Measurements from ENCODE around the gene SHB.
A peak's percentile ranks its signal among the peaks of the same experiment; 100 is the strongest.

Gene SHB

DNA sequence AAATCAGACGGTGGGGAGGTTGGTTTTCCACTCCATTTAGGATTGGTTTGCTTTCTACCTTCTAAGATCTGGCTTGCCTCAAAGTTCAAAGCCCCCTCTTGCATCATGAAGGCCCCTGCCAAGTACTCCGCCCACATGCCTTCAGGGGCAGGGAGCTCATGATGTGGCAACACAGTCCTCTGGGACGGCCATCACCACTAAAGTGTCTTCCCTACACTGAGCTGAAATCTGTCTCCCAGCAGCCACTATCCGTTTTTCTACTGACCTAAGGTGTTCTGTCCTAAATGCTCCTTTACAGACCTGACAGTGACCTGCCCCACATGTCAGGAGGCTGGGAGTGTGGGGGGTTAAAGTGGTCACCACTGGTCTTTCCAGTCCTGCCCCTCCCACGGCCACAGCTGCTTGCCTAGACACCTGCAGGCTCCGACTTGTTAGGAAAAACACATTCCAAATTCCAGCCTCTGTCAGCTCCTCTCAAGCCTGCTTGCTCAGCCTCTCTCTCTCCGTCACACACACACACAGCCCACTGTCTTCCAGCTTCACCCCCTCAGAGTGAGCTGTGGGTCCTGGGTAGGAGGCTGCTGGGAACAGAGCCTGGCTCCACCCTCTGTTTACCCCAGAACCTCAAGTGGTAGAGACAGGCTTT is 44.9 kb downstream of the SHB start:
- Histone ChIP-seq H4K8ac (ENCODE audit: low read depth, low read length) (no peak overlapping the region), H3K36me3 (replicated peaks in 1 of 2; ENCODE audit: control insufficient read depth in 2 of 2, insufficient read depth in 2 of 2, low read length in 2 of 2) (no peaks in the 10 kb centered on the region), H3K27ac (replicated peaks; ENCODE audit: low read length) (peak overlapping the region; percentile 40), H3K18ac (ENCODE audit: low read length) (peak overlapping the region; percentile 31), H2AK5ac (ENCODE audit: low read depth, low read length) (no peak overlapping the region), H3K4me3 (ENCODE audit: low read length in 2 of 2) (no peak overlapping the region), H2BK5ac (ENCODE audit: low read length) (no peak overlapping the region), H2AFZ (ENCODE audit: low read length) (no peak overlapping the region), H3K4me2 (ENCODE audit: insufficient read depth, low read length, poor library complexity, severe bottlenecking) (no peak overlapping the region), H3K4ac (ENCODE audit: low read length) (no peak overlapping the region), H3K14ac (ENCODE audit: low read length) (no peak overlapping the region), H4K91ac (ENCODE audit: low read depth, low read length, poor library complexity) (no peak overlapping the region), H2BK120ac (ENCODE audit: low read depth, low read length) (no peak overlapping the region), H3K4me1 (ENCODE audit: control insufficient read depth in 2 of 2, insufficient read depth in 1 of 2, low read depth in 1 of 2, low read length in 2 of 2) (peaks cover 39 to 52% of the 10 kb centered on the region in 2 donors), H3K27me3 (ENCODE audit: control insufficient read depth in 3 of 3, insufficient read depth in 3 of 3, low read depth in 1 of 3, low read length in 3 of 3) (no peaks in the 10 kb centered on the region), H3K9ac (ENCODE audit: low read depth, low read length, poor library complexity) (no peak overlapping the region), H2BK15ac (ENCODE audit: low read length) (no peak overlapping the region), H3K9me3 (replicated peaks in 1 of 2; ENCODE audit: control insufficient read depth in 2 of 2, insufficient read depth in 1 of 2, low read depth in 1 of 2, low read length in 2 of 2) (no peaks in the 10 kb centered on the region), H2BK12ac (ENCODE audit: low read length) (no peak overlapping the region), H3K79me1 (ENCODE audit: low read depth, low read length) (no peaks in the 10 kb centered on the region), H3K23ac (ENCODE audit: low read depth, low read length, poor library complexity) (no peak overlapping the region)
- no CpG with 5 or more reads among the region's 7 CpGs for WGBS, 2 donors (ENCODE audit: extremely low coverage in 2 of 2, insufficient read length in 2 of 2, insufficient replicate concordance in 1 of 2)
- no peak for DNase-seq (ENCODE audit: low spot score)

GRCh38 chr9:38023661-38024035 is 45.4 kb downstream of the SHB start:
- no peak overlapping the region for H2BK120ac ChIP-seq (ENCODE audit: low read depth, low read length)
- no peak overlapping the region for H2AK5ac ChIP-seq (ENCODE audit: low read depth, low read length)
- H3K9ac ChIP-seq (ENCODE audit: low read depth, low read length, poor library complexity), result no peak overlapping the region
- no peak overlapping the region for H2AFZ ChIP-seq (ENCODE audit: low read length)
- no CpG with 5 or more reads among the region's 5 CpGs for WGBS, 2 donors (ENCODE audit: extremely low coverage in 2 of 2, insufficient read length in 2 of 2, insufficient replicate concordance in 1 of 2)
- DNase-seq (ENCODE audit: low spot score), result no peak
- H2BK5ac ChIP-seq (ENCODE audit: low read length), result no peak overlapping the region
- H3K4me1 ChIP-seq (ENCODE audit: control insufficient read depth in 2 of 2, insufficient read depth in 1 of 2, low read depth in 1 of 2, low read length in 2 of 2), result peaks cover 44 to 57% of the 10 kb centered on the region in 2 donors
- H3K79me1 ChIP-seq (ENCODE audit: low read depth, low read length), result no peaks in the 10 kb centered on the region
- no peak overlapping the region for H3K4me2 ChIP-seq (ENCODE audit: insufficient read depth, low read length, poor library complexity, severe bottlenecking)
- H3K4me3 ChIP-seq (ENCODE audit: low read length in 2 of 2), result no peak overlapping the region
- no peaks in the 10 kb centered on the region for H3K36me3 ChIP-seq (replicated peaks in 1 of 2; ENCODE audit: control insufficient read depth in 2 of 2, insufficient read depth in 2 of 2, low read length in 2 of 2)
- no peaks in the 10 kb centered on the region for H3K9me3 ChIP-seq (replicated peaks in 1 of 2; ENCODE audit: control insufficient read depth in 2 of 2, insufficient read depth in 1 of 2, low read depth in 1 of 2, low read length in 2 of 2)
- H4K91ac ChIP-seq (ENCODE audit: low read depth, low read length, poor library complexity), result no peak overlapping the region
- H3K27me3 ChIP-seq (ENCODE audit: control insufficient read depth in 3 of 3, insufficient read depth in 3 of 3, low read depth in 1 of 3, low read length in 3 of 3), result no peaks in the 10 kb centered on the region
- H3K14ac ChIP-seq (ENCODE audit: low read length), result no peak overlapping the region
- H3K4ac ChIP-seq (ENCODE audit: low read length), result no peak overlapping the region
- no peak overlapping the region for H4K8ac ChIP-seq (ENCODE audit: low read depth, low read length)
- peak overlapping the region; percentile 81 for H3K18ac ChIP-seq (ENCODE audit: low read length)
- no peak overlapping the region for H3K27ac ChIP-seq (replicated peaks; ENCODE audit: low read length)
- H3K23ac ChIP-seq (ENCODE audit: low read depth, low read length, poor library complexity), result no peak overlapping the region
- H2BK12ac ChIP-seq (ENCODE audit: low read length), result no peak overlapping the region
- no peak overlapping the region for H2BK15ac ChIP-seq (ENCODE audit: low read length)

DNA sequence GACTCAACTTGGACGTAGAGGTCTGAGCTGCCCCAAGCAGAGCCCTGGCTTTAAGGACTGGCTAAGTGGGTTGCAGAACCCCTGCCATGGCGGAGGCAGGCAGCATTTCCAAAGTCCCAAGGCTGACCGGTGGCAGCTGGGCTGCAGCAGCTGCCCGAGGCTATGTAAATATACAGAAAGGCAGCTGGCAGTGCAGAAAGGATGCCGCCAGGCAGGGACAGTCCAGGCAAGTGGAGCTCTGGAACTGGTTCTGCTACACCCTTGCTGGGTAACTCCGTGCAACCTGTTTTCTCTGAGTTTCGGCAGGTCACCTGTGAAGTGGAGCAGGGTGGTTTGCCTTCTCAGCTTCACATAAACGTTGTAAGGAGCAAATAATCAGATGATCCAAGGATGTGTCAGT is 46.0 kb downstream of the SHB start:
- H3K4me2 ChIP-seq (ENCODE audit: insufficient read depth, low read length, poor library complexity, severe bottlenecking), result no peak overlapping the region
- no peak overlapping the region for H3K27ac ChIP-seq (replicated peaks; ENCODE audit: low read length)
- no peak overlapping the region for H2BK5ac ChIP-seq (ENCODE audit: low read length)
- H2BK15ac ChIP-seq (ENCODE audit: low read length), result peak overlapping the region; percentile 2
- peaks cover 46 to 64% of the 10 kb centered on the region in 2 donors for H3K4me1 ChIP-seq (ENCODE audit: control insufficient read depth in 2 of 2, insufficient read depth in 1 of 2, low read depth in 1 of 2, low read length in 2 of 2)
- no peak overlapping the region for H3K4ac ChIP-seq (ENCODE audit: low read length)
- H3K9me3 ChIP-seq (replicated peaks in 1 of 2; ENCODE audit: control insufficient read depth in 2 of 2, insufficient read depth in 1 of 2, low read depth in 1 of 2, low read length in 2 of 2), result no peaks in the 10 kb centered on the region
- no peak for DNase-seq (ENCODE audit: low spot score)
- no CpG with 5 or more reads among the region's 8 CpGs for WGBS, 2 donors (ENCODE audit: extremely low coverage in 2 of 2, insufficient read length in 2 of 2, insufficient replicate concordance in 1 of 2)
- no peak overlapping the region for H3K4me3 ChIP-seq (ENCODE audit: low read length in 2 of 2)
- no peak overlapping the region for H4K8ac ChIP-seq (ENCODE audit: low read depth, low read length)
- no peak overlapping the region for H3K23ac ChIP-seq (ENCODE audit: low read depth, low read length, poor library complexity)
- H3K36me3 ChIP-seq (replicated peaks in 1 of 2; ENCODE audit: control insufficient read depth in 2 of 2, insufficient read depth in 2 of 2, low read length in 2 of 2), result no peaks in the 10 kb centered on the region
- peak overlapping the region; percentile 68 for H3K18ac ChIP-seq (ENCODE audit: low read length)
- no peak overlapping the region for H3K9ac ChIP-seq (ENCODE audit: low read depth, low read length, poor library complexity)
- no peak overlapping the region for H2AFZ ChIP-seq (ENCODE audit: low read length)
- no peak overlapping the region for H2BK120ac ChIP-seq (ENCODE audit: low read depth, low read length)
- no peak overlapping the region for H3K14ac ChIP-seq (ENCODE audit: low read length)
- H2AK5ac ChIP-seq (ENCODE audit: low read depth, low read length), result peak overlapping the region; percentile 56
- H2BK12ac ChIP-seq (ENCODE audit: low read length), result peak overlapping the region; percentile 36
- no peaks in the 10 kb centered on the region for H3K27me3 ChIP-seq (ENCODE audit: control insufficient read depth in 3 of 3, insufficient read depth in 3 of 3, low read depth in 1 of 3, low read length in 3 of 3)
- no peak overlapping the region for H4K91ac ChIP-seq (ENCODE audit: low read depth, low read length, poor library complexity)
- H3K79me1 ChIP-seq (ENCODE audit: low read depth, low read length), result no peaks in the 10 kb centered on the region

DNA sequence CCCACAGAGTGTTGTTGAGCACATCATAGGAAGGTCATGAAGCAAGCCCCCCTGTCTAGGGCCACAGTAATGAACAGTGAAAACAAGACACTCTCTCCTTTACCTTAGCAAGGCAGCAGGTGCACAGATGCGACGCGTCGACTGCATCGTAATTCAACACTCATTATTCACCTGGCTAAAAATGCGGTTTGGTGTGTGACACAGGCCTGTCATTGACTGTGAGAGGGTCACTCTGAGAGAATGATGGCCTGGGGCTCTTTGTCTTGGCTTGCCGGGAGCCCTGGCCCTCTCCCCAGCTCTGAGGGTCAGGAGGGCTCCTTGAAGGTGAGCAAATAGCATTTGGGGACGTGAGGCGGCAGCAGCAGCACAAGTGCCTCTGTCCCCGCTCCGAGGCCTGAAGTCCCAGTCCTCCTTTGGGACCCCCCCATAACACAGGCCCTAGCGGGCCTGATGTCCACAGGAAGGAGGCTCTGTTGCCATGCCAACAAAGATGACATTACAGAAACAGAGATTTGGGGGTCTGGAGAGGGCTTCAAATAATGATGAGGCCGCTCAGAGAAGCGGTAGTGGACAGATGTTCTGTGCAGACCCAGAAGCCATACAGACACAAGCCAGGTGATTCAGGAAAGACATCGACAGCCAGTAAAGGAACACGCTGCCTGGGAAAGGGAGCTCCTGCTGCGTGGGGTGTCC is 46.7 kb downstream of the SHB start:
- Histone ChIP-seq H2BK12ac (ENCODE audit: low read length) (peak overlapping the region; percentile 36), H3K14ac (ENCODE audit: low read length) (no peak overlapping the region), H3K18ac (ENCODE audit: low read length) (peak overlapping the region; percentile 68), H3K4me1 (ENCODE audit: control insufficient read depth in 2 of 2, insufficient read depth in 1 of 2, low read depth in 1 of 2, low read length in 2 of 2) (peaks cover 52 to 70% of the 10 kb centered on the region in 2 donors), H3K36me3 (replicated peaks in 1 of 2; ENCODE audit: control insufficient read depth in 2 of 2, insufficient read depth in 2 of 2, low read length in 2 of 2) (no peaks in the 10 kb centered on the region), H3K4me2 (ENCODE audit: insufficient read depth, low read length, poor library complexity, severe bottlenecking) (no peak overlapping the region), H4K91ac (ENCODE audit: low read depth, low read length, poor library complexity) (no peak overlapping the region), H2AFZ (ENCODE audit: low read length) (no peak overlapping the region), H3K4ac (ENCODE audit: low read length) (no peak overlapping the region), H3K27ac (replicated peaks; ENCODE audit: low read length) (no peak overlapping the region), H3K4me3 (ENCODE audit: low read length in 2 of 2) (no peak overlapping the region), H3K27me3 (ENCODE audit: control insufficient read depth in 3 of 3, insufficient read depth in 3 of 3, low read depth in 1 of 3, low read length in 3 of 3) (no peaks in the 10 kb centered on the region), H2AK5ac (ENCODE audit: low read depth, low read length) (peak overlapping the region; percentile 56), H2BK15ac (ENCODE audit: low read length) (peak overlapping the region; percentile 2), H3K79me1 (ENCODE audit: low read depth, low read length) (no peaks in the 10 kb centered on the region), H2BK5ac (ENCODE audit: low read length) (no peak overlapping the region), H2BK120ac (ENCODE audit: low read depth, low read length) (no peak overlapping the region), H3K23ac (ENCODE audit: low read depth, low read length, poor library complexity) (no peak overlapping the region), H3K9me3 (replicated peaks in 1 of 2; ENCODE audit: control insufficient read depth in 2 of 2, insufficient read depth in 1 of 2, low read depth in 1 of 2, low read length in 2 of 2) (no peaks in the 10 kb centered on the region), H3K9ac (ENCODE audit: low read depth, low read length, poor library complexity) (no peak overlapping the region), H4K8ac (ENCODE audit: low read depth, low read length) (no peak overlapping the region)
- no CpG with 5 or more reads among the region's 17 CpGs for WGBS, 2 donors (ENCODE audit: extremely low coverage in 2 of 2, insufficient read length in 2 of 2, insufficient replicate concordance in 1 of 2)
- DNase-seq (ENCODE audit: low spot score), result no peak
